GM12878 (cell line): Measurements from ENCODE around the gene MYO15A. TPM values are rescaled to one million over a fixed set of nuclear protein-coding genes. Genes with fewer than 3 reads are reported as not detected.

Source experiments
- ATAC-seq: fragments of 200-7000 bp; cut with Tn5 transposase; 3 replicates; pipeline ENCODE4 v1.9.1; 2020; ENCODE audit warnings: mild to moderate bottlenecking, moderate library complexity
- BruUV-seq: library from RNA; stranded (reverse); fragments of 400-500 nt; replicated peaks from 2 replicates; lab custom pipeline; 2021; lab: Mats Ljungman, UMichigan
- CTCF ChIA-PET: fragments of 300-600 bp; sonication (Branson Sonifier 250); formaldehyde crosslinking; extraction: SDS; loops from one replicate; lab custom pipeline; 2021; ENCODE audit warnings: inconsistent platforms; lab: Yijun Ruan, JAX
- POLR2A ChIA-PET: fragments of 350-600 bp; formaldehyde crosslinking; extraction: SDS; loops from one replicate; lab custom pipeline; 2021; ENCODE audit warnings: inconsistent platforms; lab: Charles Lee
- RAD21 ChIA-PET: fragments of 300-600 bp; sonication (Branson Sonifier 250); formaldehyde crosslinking; loops from one replicate; lab custom pipeline; 2023; ENCODE audit warnings: antibody characterized with exemption; ENCODE audit not compliant: unreplicated experiment; lab: Charles Lee
- SMC1A ChIA-PET: fragments of 300-600 bp; sonication (Branson Sonifier 250); formaldehyde crosslinking; loops from one replicate; lab custom pipeline; 2023; ENCODE audit not compliant: unreplicated experiment, uncharacterized antibody; lab: Charles Lee
- DNase-seq: peaks from one replicate; pipeline ENCODE4 v3.0.0-alpha.2; 2011; ENCODE audit warnings: low read depth, low spot score
- FAIRE-seq: peaks from 3 replicates; lab custom pipeline; 2011; peaks lifted over from hg19 to GRCh38; lab: Jason Lieb, UNC
- H2AFZ ChIP-seq: 2 replicates; pipeline ENCODE4 v1.6.0; 2011; ENCODE audit warnings: low read depth, low read length, control low read depth; ENCODE audit not compliant: control insufficient read depth
- H3K27ac ChIP-seq: 2 replicates; pipeline ENCODE4 v1.5.1; 2011; ENCODE audit warnings: control low read depth; ENCODE audit not compliant: control insufficient read depth, insufficient read depth
- H3K27me3 ChIP-seq, 2 experiments: replicated peaks in 1 of 2; 2 replicates each; pipeline versions ENCODE4 v1.6.0 to v1.6.1; 2011; ENCODE audit warnings: low read length in 1 of 2; ENCODE audit not compliant: control insufficient read depth in 2 of 2, insufficient read depth in 2 of 2
- H3K36me3 ChIP-seq, 2 experiments: 2 replicates each; pipeline ENCODE4 v1.5.1; 2011; ENCODE audit warnings: low read length in 1 of 2; ENCODE audit not compliant: control insufficient read depth in 2 of 2, insufficient read depth in 2 of 2
- H3K4me1 ChIP-seq: 2 replicates; pipeline ENCODE4 v1.6.1; 2011; ENCODE audit warnings: mild to moderate bottlenecking, low read length, moderate library complexity, mixed read lengths; ENCODE audit not compliant: control insufficient read depth, insufficient read depth
- H3K4me2 ChIP-seq: 2 replicates; pipeline ENCODE4 v1.6.0; 2011; ENCODE audit warnings: control low read depth; ENCODE audit not compliant: control insufficient read depth, insufficient read depth
- H3K4me3 ChIP-seq: fragments of 200-600 bp; sonication (generic); 2 replicates; pipeline ENCODE4 v1.5.1; 2016
- H3K79me2 ChIP-seq: 2 replicates; pipeline ENCODE4 v1.6.0; 2011; ENCODE audit warnings: low read length; ENCODE audit not compliant: control insufficient read depth, insufficient read depth
- H3K9ac ChIP-seq: 2 replicates; pipeline ENCODE4 v1.8.0; 2011; ENCODE audit warnings: low read length, control low read depth, mixed read lengths; ENCODE audit not compliant: control insufficient read depth, insufficient read depth
- H3K9me3 ChIP-seq: replicated peaks from 3 replicates; pipeline ENCODE4 v1.5.1; 2011; ENCODE audit warnings: mild to moderate bottlenecking, low read length; ENCODE audit not compliant: control insufficient read depth, insufficient read depth
- H4K20me1 ChIP-seq: 2 replicates; pipeline ENCODE4 v1.6.0; 2011; ENCODE audit not compliant: control insufficient read depth, insufficient read depth
- ATF7 ChIP-seq: fragments of 450-650 bp; IDR thresholded peaks from 2 replicates; pipeline ENCODE4 v1.6.1; 2016; ENCODE audit warnings: low read depth, mild to moderate bottlenecking
- CBFB ChIP-seq: IDR thresholded peaks from 2 replicates; pipeline ENCODE4 v1.6.1; 2016; ENCODE audit warnings: antibody characterized with exemption, low read depth
- CHD4 ChIP-seq: fragments of 200-600 bp; sonication (generic); IDR thresholded peaks from 2 replicates; pipeline ENCODE4 v1.6.1; 2016; ENCODE audit warnings: mild to moderate bottlenecking
- EGR1 ChIP-seq, 2 experiments: IDR thresholded peaks; 1 replicate in 1 of 2; 2 replicates in 1 of 2; pipeline ENCODE4 v1.6.1; 2011 to 2012; ENCODE audit warnings: low read depth in 2 of 2, low read length in 2 of 2, borderline replicate concordance in 1 of 2, mild to moderate bottlenecking in 1 of 2, moderate library complexity in 1 of 2
- HCFC1 ChIP-seq: fragments of 150-350 bp; IDR thresholded peaks from 2 replicates; pipeline ENCODE4 v1.6.1; 2014; ENCODE audit warnings: low read length
- PRDM15 ChIP-seq: fragments of 450-650 bp; formaldehyde crosslinking; IDR thresholded peaks from 2 replicates; pipeline ENCODE4 v1.4.0; 2020; ENCODE audit warnings: mild to moderate bottlenecking, moderate library complexity
- RBBP5 ChIP-seq: fragments of 200-600 bp; sonication (generic); conservative IDR thresholded peaks from 2 replicates; pipeline ENCODE4 v1.6.1; 2016
- SPI1 ChIP-seq: IDR thresholded peaks from 2 replicates; pipeline ENCODE4 v1.6.1; 2011; ENCODE audit warnings: low read depth, mild to moderate bottlenecking, low read length, moderate library complexity, borderline replicate concordance; ENCODE audit not compliant: insufficient read depth
- STAT1 ChIP-seq: fragments of 450-650 bp; conservative IDR thresholded peaks from 2 replicates; pipeline ENCODE4 v1.6.1; 2014; ENCODE audit warnings: antibody characterized with exemption, mild to moderate bottlenecking
- TAF1 ChIP-seq: IDR thresholded peaks from 2 replicates; pipeline ENCODE4 v1.6.1; 2011; ENCODE audit warnings: mild to moderate bottlenecking, low read depth, low read length, borderline replicate concordance
- TCF12 ChIP-seq: IDR thresholded peaks from 2 replicates; pipeline ENCODE4 v1.6.1; 2011; ENCODE audit warnings: low read depth, mild to moderate bottlenecking, low read length
- YY1 ChIP-seq: IDR thresholded peaks from 2 replicates; pipeline ENCODE4 v1.6.1; 2011; ENCODE audit warnings: low read depth, mild to moderate bottlenecking, low read length
- ZBTB11 ChIP-seq: fragments of 450-650 bp; formaldehyde crosslinking; IDR thresholded peaks from 2 replicates; pipeline ENCODE4 v1.5.0; 2022; ENCODE audit warnings: mild to moderate bottlenecking, missing genetic modification characterization
- WGBS: methylation state at CpG from one replicate; pipeline ENCODE4 v1.1.6; 2016; ENCODE audit warnings: low lambda C conversion rate; ENCODE audit not compliant: insufficient replicate concordance, insufficient coverage; ENCODE audit errors: missing lambda C conversion rate; 5-methylcytosine and 5-hydroxymethylcytosine counted together
- in situ Hi-C: fragments of 300-500 bp; cut with MboI; formaldehyde crosslinking; loops from 9 replicates; pipeline ENCODE4 v1.14.3; 2018; ENCODE audit warnings: mixed read lengths
- intact Hi-C: fragments of 100-400 bp; cut with micrococcal nuclease; formaldehyde crosslinking; loops from one replicate; pipeline ENCODE4 v1.14.2; 2022; ENCODE audit not compliant: unreplicated experiment
- polyA plus RNA-seq, 11 experiments: library from polyadenylated mRNA; depleted of rRNA in 4 of 11; unstranded in 6 of 11; stranded (reverse) in 5 of 11; fragments of >200 nt; fragmentation: Nextera tagmentation in 4 of 11; fragmentation: Illumina TruSeq in 1 of 11; extraction: Ambion mirVana in 4 of 11; extraction: Trizol in 1 of 11; gene quantifications; 1 replicate in 1 of 11; 2 replicates in 10 of 11; pipeline versions ENCODE4 v1.2.1 to v1.2.3, GENCODE V29; 2011 to 2016; ENCODE audit warnings: inconsistent platforms in 2 of 11, missing spikeins in 2 of 11, low read depth in 1 of 11
- total RNA-seq, 4 experiments: library from RNA; depleted of rRNA in 3 of 4; stranded (reverse); fragments of >200 nt in 3 of 4; fragmentation: Illumina TruSeq in 1 of 4; extraction: Trizol in 1 of 4; gene quantifications; 2 replicates each; pipeline versions ENCODE4 v1.2.1 to v1.2.3, GENCODE V29; 2013 to 2021

MYO15A gene
- total and polyA plus RNA-seq, 10 of the 15 experiments (the other 5 are each of a cell fraction or from before 2014, with no cell fraction given), result 0.03 to 0.77 (median 0.21) TPM; not detected in 4

GRCh38 chr17:18160128-18160856 lies 51.7 kb downstream of the MYO15A start:
- no peaks in the 10 kb centered on the region for H3K9me3 ChIP-seq
- H3K36me3 ChIP-seq, result no peaks in the 10 kb centered on the region
- ATAC-seq, result no peak
- in situ Hi-C loops (no loop called here), intact Hi-C loops (no loop called here)
- ChIA-PET RAD21 (no interaction called here), SMC1A (interaction anchor here (1.7 kb wide), 1 partner anchor 10 kb away, joined by 5 read pairs; no protein-coding TSS in a partner anchor), POLR2A (interaction anchor here (0.5 to 4.2 kb wide), 4 partner anchors 16 to 154 kb away, joined by 3 to 23 read pairs (median 4); partner anchors contain the start of genes ALKBH5, SMCR8 and TOP3A), CTCF (no interaction called here)
- no peaks in the 10 kb centered on the region for H3K79me2 ChIP-seq
- no peak overlapping the region for H3K4me2 ChIP-seq
- H3K27me3 ChIP-seq, result no peaks in the 10 kb centered on the region
- FAIRE-seq, result no peak
- TF ChIP-seq STAT1 (no peak), HCFC1 (no peak), CHD4 (no peak), TCF12 (no peak), CBFB (no peak), PRDM15 (CRISPR knock-in tag) (no peak), SPI1 (no peak), TAF1 (no peak), YY1 (no peak), RBBP5 (no peak), ATF7 (no peak), EGR1 (IDR thresholded peaks at IDR 0.05; ENCODE audit: borderline replicate concordance in 1 of 2, low read depth in 2 of 2, low read length in 2 of 2) (no peak), ZBTB11 (CRISPR knock-in tag) (no peak)
- BruUV-seq, result no TSS peak
- H4K20me1 ChIP-seq, result no peaks in the 10 kb centered on the region
- no peak overlapping the region for H2AFZ ChIP-seq
- no peak overlapping the region for H3K27ac ChIP-seq
- no peak for DNase-seq
- H3K9ac ChIP-seq, result no peak overlapping the region
- 68% methylated on average over 5 of the region's 5 CpGs for WGBS
- H3K4me3 ChIP-seq, result no peak overlapping the region
- H3K4me1 ChIP-seq, result peaks cover 41% of the 10 kb centered on the region
